Activated naive CD8-positive, alpha-beta T cell treated with anti-CD3 and anti-CD28 coated beads for 36 hours (primary cell): Measurements from ENCODE around the gene UBL3. TPM values are rescaled to one million over a fixed set of nuclear protein-coding genes. Genes with fewer than 3 reads are reported as not detected.
A peak's percentile ranks its signal among the peaks of the same experiment; 100 is the strongest.

ENCODE experiments used
- DNase-seq: peaks from one replicate; pipeline ENCODE4 v3.0.0; 2021
- H3K27ac Mint-ChIP-seq: one replicate; pipeline ENCODE4 v1.8.0; 2022; ENCODE audit warnings: mild to moderate bottlenecking, moderate library complexity, mixed read lengths
- H3K27me3 Mint-ChIP-seq: one replicate; pipeline ENCODE4 v1.8.0; 2022; ENCODE audit warnings: mild to moderate bottlenecking, mixed read lengths
- H3K36me3 Mint-ChIP-seq: one replicate; pipeline ENCODE4 v1.8.0; 2021; ENCODE audit warnings: mild to moderate bottlenecking, mixed read lengths
- H3K4me1 Mint-ChIP-seq: one replicate; pipeline ENCODE4 v1.8.0; 2021; ENCODE audit warnings: mixed read lengths
- H3K4me3 Mint-ChIP-seq: one replicate; pipeline ENCODE4 v1.8.0; 2022; ENCODE audit warnings: mild to moderate bottlenecking, moderate library complexity, mixed read lengths
- H3K9me3 Mint-ChIP-seq: one replicate; pipeline ENCODE4 v1.8.0; 2022; ENCODE audit warnings: mixed read lengths
- total RNA-seq, 2 experiments: library from RNA; stranded (reverse); gene quantifications; one replicate each; pipeline ENCODE4 v1.2.3, GENCODE V29; 2021

The UBL3 gene
- total RNA-seq, 2 experiments from 2014 or later = 7.7 to 8.0 TPM

- Mint-ChIP-seq H3K27me3 (no peaks in the 10 kb centered on the region), H3K36me3 (peaks cover 2% of the 10 kb centered on the region), H3K4me3 (no peak overlapping the region), H3K27ac (no peak overlapping the region), H3K4me1 (peaks cover 16% of the 10 kb centered on the region), H3K9me3 (peaks cover 6% of the 10 kb centered on the region)
- DNase-seq = no peak
Measured at GRCh38 chr13:29763436-29764180, 86.8 kb downstream of the UBL3 start.

GRCh38 chr13:29761815-29762214 lies 88.6 kb downstream of the UBL3 start:
- no peak for DNase-seq
- Mint-ChIP-seq H3K36me3 (peaks cover 2% of the 10 kb centered on the region), H3K27ac (no peak overlapping the region), H3K4me3 (no peak overlapping the region), H3K4me1 (peaks cover 19% of the 10 kb centered on the region), H3K27me3 (no peaks in the 10 kb centered on the region), H3K9me3 (peaks cover 6% of the 10 kb centered on the region)

GRCh38 chr13:29761160-29761559 lies 89.3 kb downstream of the UBL3 start:
- no peak for DNase-seq
- Mint-ChIP-seq H3K27me3 (no peaks in the 10 kb centered on the region), H3K4me3 (no peak overlapping the region), H3K4me1 (peaks cover 19% of the 10 kb centered on the region), H3K9me3 (peaks cover 6% of the 10 kb centered on the region), H3K36me3 (peaks cover 2% of the 10 kb centered on the region), H3K27ac (no peak overlapping the region)

- no peak for DNase-seq
- H3K9me3 Mint-ChIP-seq = peaks cover 6% of the 10 kb centered on the region
- no peaks in the 10 kb centered on the region for H3K27me3 Mint-ChIP-seq
- peaks cover 19% of the 10 kb centered on the region for H3K4me1 Mint-ChIP-seq
- no peak overlapping the region for H3K4me3 Mint-ChIP-seq
- H3K27ac Mint-ChIP-seq = no peak overlapping the region
- peaks cover 2% of the 10 kb centered on the region for H3K36me3 Mint-ChIP-seq
Measured at GRCh38 chr13:29760544-29760943, 89.9 kb downstream of the UBL3 start.

- peaks cover 2% of the 10 kb centered on the region for H3K36me3 Mint-ChIP-seq
- H3K27ac Mint-ChIP-seq = peak overlapping the region; percentile 58
- peak overlapping the region; percentile 8 for H3K4me3 Mint-ChIP-seq
Measured at GRCh38 chr13:29758531-29759114, 91.8 kb downstream of the UBL3 start.

DNA sequence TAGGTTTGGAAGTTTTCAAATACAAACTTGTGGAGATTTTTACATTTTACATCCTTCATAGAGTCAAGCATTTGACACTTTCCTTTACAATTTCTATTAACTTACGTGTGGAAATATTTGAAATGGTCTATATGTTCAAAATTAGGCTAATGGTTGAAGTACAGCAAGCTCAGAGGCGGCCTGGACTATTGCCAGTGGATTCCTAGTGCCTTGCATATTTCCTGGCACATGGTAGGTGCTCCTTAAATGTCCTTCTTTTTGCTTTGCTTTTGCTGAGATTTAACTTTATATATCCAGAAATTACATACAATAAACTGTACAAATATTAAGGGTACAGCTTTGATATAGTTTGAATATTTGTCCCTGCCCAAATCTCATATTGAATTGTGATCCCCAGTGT lies 93.9 kb downstream of the UBL3 start:
- Mint-ChIP-seq H3K4me1 (peaks cover 8% of the 10 kb centered on the region), H3K27me3 (peaks cover 4% of the 10 kb centered on the region), H3K36me3 (peaks cover 2% of the 10 kb centered on the region), H3K9me3 (peaks cover 6% of the 10 kb centered on the region), H3K4me3 (no peak overlapping the region), H3K27ac (no peak overlapping the region)
- DNase-seq = no peak

More at GRCh38 chr13:29758531-29759114, 91.8 kb downstream of the UBL3 start:
- DNase-seq = peak; percentile 66
- peaks cover 6% of the 10 kb centered on the region for H3K9me3 Mint-ChIP-seq
- H3K4me1 Mint-ChIP-seq = peaks cover 19% of the 10 kb centered on the region
- H3K27me3 Mint-ChIP-seq = no peaks in the 10 kb centered on the region

GRCh38 chr13:29754473-29754806 lies 96.0 kb downstream of the UBL3 start:
- Mint-ChIP-seq H3K4me3 (no peak overlapping the region), H3K27me3 (peaks cover 4% of the 10 kb centered on the region), H3K4me1 (peaks cover 8% of the 10 kb centered on the region), H3K36me3 (no peaks in the 10 kb centered on the region), H3K9me3 (no peaks in the 10 kb centered on the region), H3K27ac (no peak overlapping the region)
- DNase-seq = peak; percentile 19

DNA sequence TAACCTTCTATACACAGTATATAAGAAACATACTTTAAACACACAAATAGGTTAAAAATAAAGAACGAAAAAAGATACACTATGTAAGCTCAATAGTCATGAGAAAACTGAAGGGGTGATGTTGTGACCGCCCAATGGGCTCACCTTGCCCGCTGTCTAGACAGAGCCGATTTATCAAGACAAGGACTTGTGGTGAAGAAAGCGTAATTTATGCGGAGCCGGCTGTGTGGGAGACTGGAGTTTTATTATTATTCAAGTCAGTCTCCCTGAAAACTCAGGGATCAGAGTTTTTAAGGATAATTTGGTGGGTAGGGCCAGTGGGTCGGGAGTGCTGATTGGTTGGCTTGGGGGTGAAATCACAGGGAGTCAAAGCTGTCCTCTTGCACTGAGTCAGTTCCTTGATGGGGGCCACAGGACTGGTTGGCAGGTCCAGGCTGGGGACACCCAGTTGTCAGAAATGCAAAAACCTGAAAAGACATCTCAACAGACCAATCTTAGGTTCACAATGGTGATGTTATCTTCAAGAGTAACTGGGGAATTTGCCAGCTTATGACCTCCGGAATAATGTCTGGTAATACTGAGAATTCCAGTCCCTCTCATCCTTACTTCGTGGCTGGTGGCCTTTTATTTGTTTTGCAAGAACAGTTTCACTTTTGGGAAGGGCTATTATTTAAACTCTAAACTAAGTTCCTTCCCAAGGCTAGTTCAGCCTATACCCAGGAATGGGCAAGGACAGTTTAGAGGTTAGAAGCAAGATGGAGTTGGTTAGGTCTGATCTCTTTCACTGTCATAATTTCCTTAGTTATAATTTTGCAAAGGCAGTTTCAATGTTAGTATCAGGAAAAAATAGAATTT lies 96.6 kb downstream of the UBL3 start:
- H3K4me1 Mint-ChIP-seq = peaks cover 8% of the 10 kb centered on the region
- H3K9me3 Mint-ChIP-seq = no peaks in the 10 kb centered on the region
- H3K36me3 Mint-ChIP-seq = no peaks in the 10 kb centered on the region
- DNase-seq = no peak
- H3K27ac Mint-ChIP-seq = no peak overlapping the region
- H3K4me3 Mint-ChIP-seq = no peak overlapping the region
- peaks cover 4% of the 10 kb centered on the region for H3K27me3 Mint-ChIP-seq

DNA sequence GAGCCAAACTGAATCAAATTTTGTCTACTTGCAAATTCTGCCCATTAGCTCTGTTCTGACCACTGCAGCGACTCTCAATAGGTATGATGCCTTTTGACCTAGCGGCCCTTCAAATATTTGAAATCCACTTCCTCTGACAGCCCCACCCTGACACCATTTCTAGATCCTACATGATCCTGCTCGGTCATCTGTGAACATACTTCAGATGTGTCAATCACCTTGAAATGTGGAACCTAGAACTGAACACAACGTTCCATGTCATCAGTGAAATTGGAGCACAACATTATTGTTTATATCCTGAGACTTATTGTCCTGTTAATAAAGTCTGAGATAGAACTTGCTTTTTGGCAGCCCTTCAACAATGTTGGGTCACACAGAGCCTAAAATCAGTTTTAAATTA lies 98.2 kb downstream of the UBL3 start:
- H3K4me1 Mint-ChIP-seq = peaks cover 3% of the 10 kb centered on the region
- peaks cover 4% of the 10 kb centered on the region for H3K27me3 Mint-ChIP-seq
- no peaks in the 10 kb centered on the region for H3K9me3 Mint-ChIP-seq
- DNase-seq = no peak
- H3K36me3 Mint-ChIP-seq = no peaks in the 10 kb centered on the region
- H3K4me3 Mint-ChIP-seq = no peak overlapping the region
- H3K27ac Mint-ChIP-seq = no peak overlapping the region

- no peak overlapping the region for H3K27ac Mint-ChIP-seq
- H3K4me3 Mint-ChIP-seq = no peak overlapping the region
- no peak for DNase-seq
Measured at GRCh38 chr13:29750183-29750530, 100.3 kb downstream of the UBL3 start.

GRCh38 chr13:29749401-29750182 lies 100.8 kb downstream of the UBL3 start:
- DNase-seq = no peak
- peaks cover 4% of the 10 kb centered on the region for H3K27me3 Mint-ChIP-seq
- no peaks in the 10 kb centered on the region for H3K36me3 Mint-ChIP-seq
- peaks cover 3% of the 10 kb centered on the region for H3K4me1 Mint-ChIP-seq
- H3K27ac Mint-ChIP-seq = no peak overlapping the region
- H3K9me3 Mint-ChIP-seq = no peaks in the 10 kb centered on the region
- H3K4me3 Mint-ChIP-seq = no peak overlapping the region

More at GRCh38 chr13:29750183-29750530, 100.3 kb downstream of the UBL3 start:
- H3K27me3 Mint-ChIP-seq = peaks cover 4% of the 10 kb centered on the region
- H3K9me3 Mint-ChIP-seq = no peaks in the 10 kb centered on the region
- H3K4me1 Mint-ChIP-seq = peaks cover 3% of the 10 kb centered on the region
- H3K36me3 Mint-ChIP-seq = no peaks in the 10 kb centered on the region

DNA sequence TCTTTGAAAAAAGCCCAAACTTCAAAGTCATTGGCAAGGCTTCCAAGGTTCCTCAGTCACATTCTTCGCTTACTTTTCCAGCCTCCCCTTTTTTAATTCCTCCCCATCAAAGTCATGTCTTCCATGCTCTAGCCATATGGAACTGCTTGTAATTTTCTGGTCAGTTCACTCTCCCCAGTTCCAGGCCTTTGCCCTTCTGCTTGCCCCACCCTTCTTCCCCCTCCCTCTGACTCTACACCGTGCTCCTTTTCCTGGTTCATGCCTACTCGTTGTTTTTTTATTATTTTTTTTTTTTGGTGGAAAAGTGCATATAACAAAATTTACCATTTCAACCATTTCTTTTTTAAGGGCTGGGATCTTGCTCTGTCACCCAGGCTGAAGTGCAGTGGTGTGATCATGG lies 102.3 kb downstream of the UBL3 start:
- H3K4me1 Mint-ChIP-seq = no peaks in the 10 kb centered on the region
- H3K4me3 Mint-ChIP-seq = no peak overlapping the region
- no peak overlapping the region for H3K27ac Mint-ChIP-seq
- peaks cover 18% of the 10 kb centered on the region for H3K27me3 Mint-ChIP-seq
- H3K36me3 Mint-ChIP-seq = no peaks in the 10 kb centered on the region
- no peaks in the 10 kb centered on the region for H3K9me3 Mint-ChIP-seq
- DNase-seq = no peak

DNA sequence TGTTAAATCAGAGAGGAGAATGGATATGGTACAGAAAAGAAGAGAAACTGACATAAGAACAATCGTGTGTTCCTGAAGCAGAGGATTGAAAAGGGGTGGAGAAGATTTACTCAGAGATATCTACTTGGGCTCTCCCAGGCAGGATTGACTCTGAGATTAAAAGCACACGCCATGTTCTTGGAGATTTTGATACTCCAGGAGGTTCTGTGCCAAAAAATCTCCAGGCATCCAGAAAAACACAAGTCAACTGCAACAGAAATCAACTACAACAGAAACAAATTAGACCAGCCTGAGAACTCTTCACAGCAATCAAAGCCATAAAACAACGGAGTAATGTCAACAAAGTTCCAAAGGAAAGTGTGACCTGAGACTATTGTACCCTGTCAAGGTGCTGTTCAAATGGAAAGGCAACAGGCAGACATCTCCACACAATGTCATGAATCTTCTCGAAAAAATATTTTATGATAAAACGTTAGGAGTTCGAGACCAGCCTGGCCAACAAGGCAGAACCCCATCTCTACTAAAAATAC lies 104.2 kb downstream of the UBL3 start:
- Mint-ChIP-seq H3K27ac (no peak overlapping the region), H3K9me3 (no peaks in the 10 kb centered on the region), H3K4me1 (no peaks in the 10 kb centered on the region), H3K36me3 (no peaks in the 10 kb centered on the region), H3K4me3 (no peak overlapping the region), H3K27me3 (peaks cover 14% of the 10 kb centered on the region)
- no peak for DNase-seq

DNA sequence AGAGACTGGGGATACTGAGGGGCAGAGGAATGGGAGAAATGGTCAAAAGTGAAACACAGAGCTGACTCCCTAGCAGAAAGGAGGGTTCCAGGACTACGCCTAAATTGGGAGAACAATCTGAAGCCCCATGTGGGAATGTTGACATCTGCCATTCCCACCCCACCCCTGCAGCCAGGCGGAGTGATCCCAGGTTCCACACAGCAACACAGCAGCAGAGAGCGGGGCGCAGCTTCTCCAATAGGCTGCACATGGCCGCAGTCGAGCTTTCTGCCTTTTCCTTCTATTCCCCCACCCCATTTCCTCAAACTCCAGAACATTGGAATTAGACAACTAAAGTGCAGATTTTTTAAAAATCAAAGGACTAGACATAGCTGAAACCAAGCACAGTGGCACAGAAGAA lies 104.7 kb downstream of the UBL3 start:
- no peak for DNase-seq
- Mint-ChIP-seq H3K9me3 (no peaks in the 10 kb centered on the region), H3K36me3 (no peaks in the 10 kb centered on the region), H3K4me1 (no peaks in the 10 kb centered on the region), H3K4me3 (no peak overlapping the region), H3K27me3 (peaks cover 14% of the 10 kb centered on the region), H3K27ac (no peak overlapping the region)
